Measurements from ENCODE around the gene AGBL4. TPM values are rescaled to one million over a fixed set of nuclear protein-coding genes. Genes with fewer than 3 reads are reported as not detected.

The AGBL4 gene
- total and polyA plus RNA-seq, 2 experiments from 2014 or later, result not detected

DNA sequence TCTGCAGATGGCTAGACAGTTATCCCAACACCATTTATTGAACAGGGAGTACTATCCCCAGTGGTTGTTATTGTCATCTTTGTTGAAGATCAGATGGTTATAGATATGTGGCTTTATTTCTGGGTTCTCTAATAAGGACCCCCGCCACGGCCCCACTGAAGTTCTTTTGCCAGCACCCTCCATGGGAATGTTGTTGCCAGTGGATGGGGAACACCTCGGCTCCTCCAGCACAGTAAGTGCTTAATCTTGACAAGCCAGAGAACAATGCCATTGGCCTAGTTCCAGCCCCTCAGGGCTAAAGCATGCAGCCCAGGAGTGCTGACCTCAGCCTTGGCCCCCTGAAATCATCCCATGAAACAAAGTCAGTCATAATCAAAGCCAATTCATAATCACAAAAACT is 337.6 kb downstream of the AGBL4 start:
- Histone ChIP-seq H3K36me3 (no peaks in the 10 kb centered on the region), H3K27me3 (no peaks in the 10 kb centered on the region), H3K9me3 (ENCODE audit: low read depth) (peaks cover 6% of the 10 kb centered on the region), H3K27ac (no peak overlapping the region), H3K4me3 (no peak overlapping the region), H3K4me1 (ENCODE audit: low read depth) (no peaks in the 10 kb centered on the region)
- no peak for DNase-seq (ENCODE audit: low read depth in 1 of 2, low spot score in 1 of 2)
- TF ChIP-seq CTCF (IDR thresholded peaks at IDR 0.05; ENCODE audit: low read depth, low read length), result no peak

DNA sequence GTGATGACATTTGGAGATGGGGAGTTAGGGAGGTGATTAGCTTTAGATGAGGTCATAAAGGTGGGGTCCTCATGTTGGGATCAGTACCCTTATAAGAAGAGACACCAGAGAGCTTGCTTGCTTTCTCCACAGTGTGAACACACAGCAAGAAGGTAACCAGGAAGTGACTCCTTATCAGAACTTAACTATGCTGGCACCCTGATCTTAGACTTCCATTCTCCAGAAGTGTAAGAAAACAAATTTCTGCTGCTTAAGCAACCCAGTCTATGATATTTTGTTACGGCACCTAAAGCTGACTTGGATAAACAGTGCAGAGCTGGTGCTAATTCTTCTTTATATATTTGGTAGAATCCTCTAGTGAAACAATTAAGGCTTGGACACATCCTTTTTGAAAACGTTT is 346.0 kb downstream of the AGBL4 start:
- no peaks in the 10 kb centered on the region for H3K27me3 ChIP-seq
- TF ChIP-seq CTCF (IDR thresholded peaks at IDR 0.05; ENCODE audit: low read depth, low read length), result no peak
- no peak overlapping the region for H3K27ac ChIP-seq
- H3K4me1 ChIP-seq (ENCODE audit: low read depth), result no peaks in the 10 kb centered on the region
- peaks cover 5% of the 10 kb centered on the region for H3K9me3 ChIP-seq (ENCODE audit: low read depth)
- H3K4me3 ChIP-seq, result no peak overlapping the region
- DNase-seq (ENCODE audit: low read depth in 1 of 2, low spot score in 1 of 2), result no peak
- H3K36me3 ChIP-seq, result no peaks in the 10 kb centered on the region

GRCh38 chr1:49651136-49651535 is 372.6 kb downstream of the AGBL4 start:
- Histone ChIP-seq H3K4me3 (no peak overlapping the region), H3K4me1 (ENCODE audit: low read depth) (no peaks in the 10 kb centered on the region), H3K27me3 (no peaks in the 10 kb centered on the region), H3K9me3 (ENCODE audit: low read depth) (no peaks in the 10 kb centered on the region), H3K36me3 (no peaks in the 10 kb centered on the region), H3K27ac (no peak overlapping the region)
- DNase-seq (ENCODE audit: low read depth in 1 of 2, low spot score in 1 of 2), result no peak
- TF ChIP-seq CTCF (IDR thresholded peaks at IDR 0.05; ENCODE audit: low read depth, low read length), result no peak

DNA sequence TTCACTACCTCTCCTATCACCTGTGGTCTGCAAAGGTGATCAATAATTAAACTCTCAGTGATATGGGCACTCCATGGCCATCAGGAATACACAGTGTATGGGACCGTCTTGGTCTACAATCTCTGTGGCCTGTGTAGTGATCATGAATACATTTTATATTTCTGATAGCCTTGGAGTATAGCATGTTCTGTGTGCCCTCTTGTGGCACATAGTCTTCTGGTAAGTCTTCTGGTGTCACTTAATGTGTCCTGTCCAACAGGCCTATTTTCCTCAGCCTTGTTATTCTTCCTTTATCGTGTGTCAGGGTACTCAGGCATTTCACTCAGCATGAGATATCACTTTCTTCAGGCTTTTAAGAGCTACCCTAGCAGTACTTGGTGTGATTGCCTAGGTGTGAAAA is 393.6 kb downstream of the AGBL4 start:
- no peak overlapping the region for H3K4me3 ChIP-seq
- no peaks in the 10 kb centered on the region for H3K27me3 ChIP-seq
- no peak overlapping the region for H3K27ac ChIP-seq
- H3K36me3 ChIP-seq, result no peaks in the 10 kb centered on the region
- DNase-seq (ENCODE audit: low read depth in 1 of 2, low spot score in 1 of 2), result no peak
- no peaks in the 10 kb centered on the region for H3K4me1 ChIP-seq (ENCODE audit: low read depth)
- H3K9me3 ChIP-seq (ENCODE audit: low read depth), result no peaks in the 10 kb centered on the region
- no peak for TF ChIP-seq CTCF (IDR thresholded peaks at IDR 0.05; ENCODE audit: low read depth, low read length)

DNA sequence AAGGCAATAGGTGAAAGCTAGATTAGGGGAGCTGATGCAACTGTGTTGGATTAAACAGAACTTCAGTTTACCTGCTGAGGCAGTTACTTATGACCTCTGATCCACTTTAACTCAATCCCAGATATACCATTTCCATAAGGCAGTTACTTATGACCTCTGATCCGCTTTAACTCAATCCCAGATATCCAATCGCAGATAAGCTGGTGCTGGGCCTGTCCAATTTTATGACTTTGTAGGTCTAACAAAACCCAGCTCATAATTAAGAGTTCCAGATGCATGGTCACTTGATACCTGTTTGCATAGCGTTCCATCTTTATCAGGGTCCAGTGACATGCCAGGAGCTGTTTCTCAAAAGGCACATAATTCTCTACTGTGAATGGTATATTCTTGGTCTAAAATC is 396.0 kb downstream of the AGBL4 start:
- Histone ChIP-seq H3K4me3 (no peak overlapping the region), H3K4me1 (ENCODE audit: low read depth) (no peaks in the 10 kb centered on the region), H3K27ac (no peak overlapping the region), H3K27me3 (no peaks in the 10 kb centered on the region), H3K36me3 (no peaks in the 10 kb centered on the region), H3K9me3 (ENCODE audit: low read depth) (no peaks in the 10 kb centered on the region)
- no peak for TF ChIP-seq CTCF (IDR thresholded peaks at IDR 0.05; ENCODE audit: low read depth, low read length)
- no peak for DNase-seq (ENCODE audit: low read depth in 1 of 2, low spot score in 1 of 2)

GRCh38 chr1:49626472-49626871 is 397.3 kb downstream of the AGBL4 start:
- Histone ChIP-seq H3K27ac (no peak overlapping the region), H3K9me3 (ENCODE audit: low read depth) (no peaks in the 10 kb centered on the region), H3K27me3 (no peaks in the 10 kb centered on the region), H3K4me3 (no peak overlapping the region), H3K4me1 (ENCODE audit: low read depth) (no peaks in the 10 kb centered on the region), H3K36me3 (no peaks in the 10 kb centered on the region)
- no peak for DNase-seq (ENCODE audit: low read depth in 1 of 2, low spot score in 1 of 2)
- no peak for TF ChIP-seq CTCF (IDR thresholded peaks at IDR 0.05; ENCODE audit: low read depth, low read length)

Measured in cardiac muscle cell (in vitro differentiated cells and primary cell).